Stimulated activated CD8-positive, alpha-beta memory T cell treated with anti-CD3 and anti-CD28 coated beads, Interleukin-15, amount 100 ng/mL, for 1 hour (primary cell): ENCODE results near the gene PLEKHA6.
"Not testable (repeated sequence)": the region's sequence is repeated elsewhere in the genome, so short reads cannot be mapped to it uniquely, and the experiment has no call there.

Experiments used
- DNase-seq: peaks from one replicate; pipeline ENCODE4 v3.0.0-alpha.2; 2020; ENCODE audit warnings: low read depth

The PLEKHA6 gene

GRCh38 chr1:204337583-204337982, 22.1 kb downstream of the PLEKHA6 start:
- DNase-seq: no peak

- no peak for DNase-seq
Measured at GRCh38 chr1:204337036-204337429, 22.7 kb downstream of the PLEKHA6 start.

GRCh38 chr1:204336421-204337035, 23.2 kb downstream of the PLEKHA6 start:
- no peak for DNase-seq

- DNase-seq: no peak
Measured at GRCh38 chr1:204335533-204335932, 24.2 kb downstream of the PLEKHA6 start.

- DNase-seq: no peak
Measured at GRCh38 chr1:204335085-204335484, 24.6 kb downstream of the PLEKHA6 start.

- no peak for DNase-seq
Measured at GRCh38 chr1:204334455-204334854, 25.3 kb downstream of the PLEKHA6 start.

- DNase-seq: no peak
Measured at GRCh38 chr1:204333427-204333826, 26.3 kb downstream of the PLEKHA6 start.

- DNase-seq: no peak
Measured at GRCh38 chr1:204331847-204332487, 27.8 kb downstream of the PLEKHA6 start.

GRCh38 chr1:204331275-204331674, 28.5 kb downstream of the PLEKHA6 start:
- DNase-seq: no peak

- DNase-seq: not testable (repeated sequence)
Measured at GRCh38 chr1:204327870-204328269, 31.9 kb downstream of the PLEKHA6 start.

GRCh38 chr1:204327359-204327758, 32.4 kb downstream of the PLEKHA6 start:
- DNase-seq: no peak

GRCh38 chr1:204326771-204327300, 32.9 kb downstream of the PLEKHA6 start:
- no peak for DNase-seq

- no peak for DNase-seq
Measured at GRCh38 chr1:204325944-204326343, 33.8 kb downstream of the PLEKHA6 start.

- no peak for DNase-seq
Measured at GRCh38 chr1:204323887-204324286, 35.8 kb downstream of the PLEKHA6 start.

- DNase-seq: no peak
Measured at GRCh38 chr1:204322339-204322868, 37.3 kb downstream of the PLEKHA6 start.

- DNase-seq: no peak
Measured at GRCh38 chr1:204321665-204322064, 38.1 kb downstream of the PLEKHA6 start.

GRCh38 chr1:204321051-204321450, 38.7 kb downstream of the PLEKHA6 start:
- no peak for DNase-seq

GRCh38 chr1:204320382-204320804, 39.3 kb downstream of the PLEKHA6 start:
- no peak for DNase-seq

GRCh38 chr1:204319462-204319861, 40.3 kb downstream of the PLEKHA6 start:
- DNase-seq: no peak

- DNase-seq: no peak
Measured at GRCh38 chr1:204319027-204319426, 40.7 kb downstream of the PLEKHA6 start.

- DNase-seq: no peak
Measured at GRCh38 chr1:204318324-204318723, 41.4 kb downstream of the PLEKHA6 start.

- no peak for DNase-seq
Measured at GRCh38 chr1:204317170-204317569, 42.6 kb downstream of the PLEKHA6 start.

GRCh38 chr1:204316164-204316563, 43.6 kb downstream of the PLEKHA6 start:
- no peak for DNase-seq
